DND-41 (cell line): ENCODE results near the gene CCNY.

ENCODE experiments used
- EZH2 ChIP-seq: IDR thresholded peaks from 3 replicates; pipeline ENCODE4 v1.6.1; 2012; ENCODE audit warnings: borderline replicate concordance, low read depth, mild to moderate bottlenecking, moderate library complexity, low read length, inconsistent platforms; ENCODE audit not compliant: severe bottlenecking
- TF ChIP-seq, protein P1 (sequence below): IDR thresholded peaks from 2 replicates; pipeline ENCODE4 v1.5.1; 2012; ENCODE audit warnings: borderline replicate concordance, low read length, moderate library complexity, mild to moderate bottlenecking; ENCODE audit not compliant: poor library complexity, severe bottlenecking; ENCODE audit errors: extremely low read depth

- TF ChIP-seq, protein P1, sequence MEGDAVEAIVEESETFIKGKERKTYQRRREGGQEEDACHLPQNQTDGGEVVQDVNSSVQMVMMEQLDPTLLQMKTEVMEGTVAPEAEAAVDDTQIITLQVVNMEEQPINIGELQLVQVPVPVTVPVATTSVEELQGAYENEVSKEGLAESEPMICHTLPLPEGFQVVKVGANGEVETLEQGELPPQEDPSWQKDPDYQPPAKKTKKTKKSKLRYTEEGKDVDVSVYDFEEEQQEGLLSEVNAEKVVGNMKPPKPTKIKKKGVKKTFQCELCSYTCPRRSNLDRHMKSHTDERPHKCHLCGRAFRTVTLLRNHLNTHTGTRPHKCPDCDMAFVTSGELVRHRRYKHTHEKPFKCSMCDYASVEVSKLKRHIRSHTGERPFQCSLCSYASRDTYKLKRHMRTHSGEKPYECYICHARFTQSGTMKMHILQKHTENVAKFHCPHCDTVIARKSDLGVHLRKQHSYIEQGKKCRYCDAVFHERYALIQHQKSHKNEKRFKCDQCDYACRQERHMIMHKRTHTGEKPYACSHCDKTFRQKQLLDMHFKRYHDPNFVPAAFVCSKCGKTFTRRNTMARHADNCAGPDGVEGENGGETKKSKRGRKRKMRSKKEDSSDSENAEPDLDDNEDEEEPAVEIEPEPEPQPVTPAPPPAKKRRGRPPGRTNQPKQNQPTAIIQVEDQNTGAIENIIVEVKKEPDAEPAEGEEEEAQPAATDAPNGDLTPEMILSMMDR = no peak
- TF ChIP-seq EZH2 = no peak
These were observed 12.5 kb downstream of the CCNY start for GRCh38 chr10:35348609-35349388.
